Upper lobe of left lung (tissue), 4 donors: ENCODE measurements around the gene TUT7.

ENCODE experiments used
- POLR2A ChIP-seq, 4 donors: fragments of 450-650 bp; IDR thresholded peaks; one replicate each; pipeline ENCODE4 v1.5.1; 2016 to 2017; ENCODE audit warnings: antibody characterized with exemption in 4 of 4, mild to moderate bottlenecking in 2 of 4
- TF ChIP-seq, protein P1 (sequence below), 6 experiments: fragments of 450-650 bp in 4 of 6; fragments of 200-600 bp in 2 of 6; sonication (generic) in 2 of 6; IDR thresholded peaks; one replicate each; pipeline ENCODE4 v1.5.1; 2016 to 2019; ENCODE audit warnings: antibody characterized with exemption in 6 of 6

DNA sequence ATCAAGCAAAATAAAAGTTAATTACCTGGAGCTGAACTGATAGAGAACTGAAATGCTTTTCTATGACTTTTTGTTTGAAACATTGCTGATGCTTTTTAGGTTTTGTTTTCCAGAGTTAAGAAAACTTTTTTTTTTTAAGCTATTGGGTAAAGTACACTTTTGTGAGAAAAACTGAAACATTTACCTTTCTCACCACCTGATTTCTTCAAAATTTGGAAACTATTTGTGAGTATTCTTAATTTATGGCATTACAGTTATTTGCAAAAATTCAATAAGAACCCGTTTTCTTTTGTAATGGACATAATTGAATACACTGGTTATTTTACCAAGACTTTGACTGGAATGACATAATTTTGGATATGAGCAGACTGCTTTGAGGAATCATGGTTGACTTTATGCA is 101.3 kb downstream of the TUT7 start:
- TF ChIP-seq, protein P1, sequence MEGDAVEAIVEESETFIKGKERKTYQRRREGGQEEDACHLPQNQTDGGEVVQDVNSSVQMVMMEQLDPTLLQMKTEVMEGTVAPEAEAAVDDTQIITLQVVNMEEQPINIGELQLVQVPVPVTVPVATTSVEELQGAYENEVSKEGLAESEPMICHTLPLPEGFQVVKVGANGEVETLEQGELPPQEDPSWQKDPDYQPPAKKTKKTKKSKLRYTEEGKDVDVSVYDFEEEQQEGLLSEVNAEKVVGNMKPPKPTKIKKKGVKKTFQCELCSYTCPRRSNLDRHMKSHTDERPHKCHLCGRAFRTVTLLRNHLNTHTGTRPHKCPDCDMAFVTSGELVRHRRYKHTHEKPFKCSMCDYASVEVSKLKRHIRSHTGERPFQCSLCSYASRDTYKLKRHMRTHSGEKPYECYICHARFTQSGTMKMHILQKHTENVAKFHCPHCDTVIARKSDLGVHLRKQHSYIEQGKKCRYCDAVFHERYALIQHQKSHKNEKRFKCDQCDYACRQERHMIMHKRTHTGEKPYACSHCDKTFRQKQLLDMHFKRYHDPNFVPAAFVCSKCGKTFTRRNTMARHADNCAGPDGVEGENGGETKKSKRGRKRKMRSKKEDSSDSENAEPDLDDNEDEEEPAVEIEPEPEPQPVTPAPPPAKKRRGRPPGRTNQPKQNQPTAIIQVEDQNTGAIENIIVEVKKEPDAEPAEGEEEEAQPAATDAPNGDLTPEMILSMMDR (IDR thresholded peaks at IDR 0.05): no peak
- no peak for TF ChIP-seq POLR2A (IDR thresholded peaks at IDR 0.05)
